Measurements from ENCODE around the gene TSPEAR.

TSPEAR gene
- 0 to 0.16 (median 0) reads per million in 18 experiments for total RNA-seq

GRCh38 chr21:44711327-44712202, at the start of gene TSPEAR:
TSS of gene TSPEAR (minus strand) at chr21:44711572. CDS start at chr21:44711514, 58 bp downstream.
- DNase-seq = no peak

- no peak for DNase-seq
These were observed 49.0 kb upstream of the TSPEAR start for GRCh38 chr21:44760376-44760775.

GRCh38 chr21:44759628-44760285, 48.4 kb upstream of the TSPEAR start:
- no peak for DNase-seq

DNA sequence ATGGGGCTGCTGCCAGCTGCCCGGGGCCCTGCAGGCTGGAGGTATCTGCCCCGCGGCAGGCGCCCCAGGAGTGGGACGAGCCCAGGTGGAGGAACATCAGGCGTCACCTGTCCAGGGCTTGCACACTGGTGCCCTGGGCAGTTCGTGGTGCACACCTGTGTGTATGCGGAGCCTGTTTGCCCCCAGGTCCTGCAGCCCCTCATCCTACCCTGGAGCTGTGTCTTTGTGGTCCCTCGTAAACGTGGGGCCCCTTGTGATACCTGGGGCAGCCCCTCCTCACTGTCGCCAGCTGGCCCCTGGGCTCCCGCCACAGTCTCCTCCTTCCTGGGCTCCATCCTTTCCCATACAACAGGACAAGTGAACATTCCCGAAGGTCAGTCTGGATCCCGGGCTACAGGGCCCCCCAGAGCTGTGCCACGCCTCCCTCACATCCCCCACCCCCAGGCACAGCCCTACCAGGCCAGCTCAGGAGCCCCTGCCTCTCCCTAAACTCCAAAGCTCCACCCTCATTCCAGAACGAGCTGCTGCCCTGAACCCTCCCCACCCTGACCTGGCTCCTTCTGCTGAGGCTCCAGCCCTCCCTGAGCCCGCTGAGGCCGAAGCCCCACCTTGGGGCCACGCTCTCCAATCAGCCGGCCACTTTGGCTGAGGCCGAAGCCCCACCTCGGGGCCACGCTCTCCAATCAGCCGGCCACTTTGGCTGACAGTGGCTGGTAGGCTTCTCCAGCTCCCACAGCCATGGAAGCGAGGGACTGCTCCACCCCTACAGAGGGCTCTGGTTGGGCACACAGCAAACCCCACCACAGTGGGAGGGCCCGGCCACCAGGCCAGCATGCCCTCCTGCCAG, 47.6 kb upstream of the TSPEAR start:
- DNase-seq = no peak

DNA sequence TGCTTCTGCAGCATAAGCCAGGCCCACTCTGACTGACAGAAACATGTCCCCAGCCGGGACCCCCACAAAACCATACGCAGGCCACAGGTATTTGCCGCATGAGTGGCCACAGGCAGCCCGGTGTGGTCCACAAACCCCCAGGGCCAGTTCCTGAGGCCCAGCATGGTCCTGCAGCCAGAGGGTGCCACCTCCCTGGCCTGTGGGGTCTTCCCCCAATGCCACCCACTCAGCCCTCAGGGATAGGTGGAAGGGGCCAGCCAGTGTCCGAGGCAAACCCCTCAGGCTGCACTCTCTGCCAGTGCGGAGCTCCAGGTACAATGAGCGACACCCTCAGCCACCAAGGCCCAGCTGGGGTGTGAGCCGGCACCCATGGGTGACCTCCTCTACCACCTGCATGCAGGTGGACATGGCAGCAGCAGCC, 46.8 kb upstream of the TSPEAR start:
- no peak for DNase-seq

DNA sequence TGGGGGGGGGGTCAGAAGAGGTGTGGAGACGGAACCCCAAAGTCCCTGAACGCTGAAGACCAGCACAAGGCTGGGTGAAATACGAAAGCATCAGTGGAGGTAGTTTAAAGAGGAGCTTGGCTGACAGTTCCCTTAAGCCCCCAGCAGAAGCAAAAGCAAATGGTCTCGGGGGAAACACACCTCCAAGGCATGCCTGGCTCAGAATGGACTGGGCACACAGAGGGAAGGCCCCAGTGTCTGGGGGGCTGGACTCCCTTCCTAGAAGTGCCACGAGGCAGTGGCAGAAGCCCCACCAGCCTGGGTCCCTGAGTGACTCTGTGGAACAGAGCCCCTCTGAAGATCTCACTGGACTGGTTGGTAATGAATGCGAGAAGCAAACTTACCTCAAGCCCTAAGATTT, 46.4 kb upstream of the TSPEAR start:
- no peak for DNase-seq

GRCh38 chr21:44756423-44757185, 45.2 kb upstream of the TSPEAR start:
- DNase-seq = no peak

- no peak for DNase-seq
These were observed 43.9 kb upstream of the TSPEAR start for GRCh38 chr21:44755227-44755626.

- no peak for DNase-seq
These were observed 42.0 kb upstream of the TSPEAR start for GRCh38 chr21:44753357-44753756.

GRCh38 chr21:44752671-44753235, 41.4 kb upstream of the TSPEAR start:
- DNase-seq = peak in 1 of 2 donors; percentile 24

DNA sequence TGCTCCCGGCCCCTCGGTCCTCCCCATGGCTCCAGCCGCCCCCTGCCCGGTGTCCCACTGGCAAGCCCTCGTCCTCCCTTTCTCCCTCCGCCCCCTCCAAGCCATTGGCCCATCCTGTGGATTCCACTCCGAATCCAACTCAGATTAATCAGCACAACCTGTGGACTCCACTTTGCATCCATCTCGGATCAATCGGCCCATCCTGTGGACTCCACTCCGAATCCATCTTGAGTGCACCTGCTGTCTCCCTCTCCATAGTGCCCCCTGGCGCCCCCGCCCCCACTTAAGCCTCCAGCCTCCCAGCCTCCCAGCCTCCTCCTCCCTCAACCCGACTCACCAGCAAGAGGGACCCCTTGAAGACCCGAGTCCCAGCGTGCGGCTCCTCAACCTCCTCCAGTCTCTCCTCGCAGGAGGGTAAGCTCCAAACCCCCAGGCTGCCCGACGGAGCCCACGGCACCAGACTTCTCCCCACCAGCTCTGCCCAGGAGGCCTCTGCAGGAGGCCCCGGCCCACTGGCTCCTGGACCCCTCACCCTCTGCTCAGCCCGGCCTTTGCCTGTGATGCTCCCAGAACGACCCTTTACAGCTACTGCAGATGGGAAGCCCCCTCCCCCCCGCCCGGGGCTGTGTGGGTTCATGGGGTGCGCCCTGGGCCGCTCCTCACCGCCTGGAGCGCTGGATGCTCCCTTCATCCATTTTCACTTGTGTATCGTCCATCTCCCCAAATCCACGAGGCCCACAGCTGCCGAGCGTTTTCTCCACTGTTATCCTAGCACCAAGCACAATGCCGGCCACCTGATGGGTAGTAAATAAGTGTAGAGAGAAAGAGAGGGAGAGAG, 40.6 kb upstream of the TSPEAR start:
- no peak for DNase-seq

DNA sequence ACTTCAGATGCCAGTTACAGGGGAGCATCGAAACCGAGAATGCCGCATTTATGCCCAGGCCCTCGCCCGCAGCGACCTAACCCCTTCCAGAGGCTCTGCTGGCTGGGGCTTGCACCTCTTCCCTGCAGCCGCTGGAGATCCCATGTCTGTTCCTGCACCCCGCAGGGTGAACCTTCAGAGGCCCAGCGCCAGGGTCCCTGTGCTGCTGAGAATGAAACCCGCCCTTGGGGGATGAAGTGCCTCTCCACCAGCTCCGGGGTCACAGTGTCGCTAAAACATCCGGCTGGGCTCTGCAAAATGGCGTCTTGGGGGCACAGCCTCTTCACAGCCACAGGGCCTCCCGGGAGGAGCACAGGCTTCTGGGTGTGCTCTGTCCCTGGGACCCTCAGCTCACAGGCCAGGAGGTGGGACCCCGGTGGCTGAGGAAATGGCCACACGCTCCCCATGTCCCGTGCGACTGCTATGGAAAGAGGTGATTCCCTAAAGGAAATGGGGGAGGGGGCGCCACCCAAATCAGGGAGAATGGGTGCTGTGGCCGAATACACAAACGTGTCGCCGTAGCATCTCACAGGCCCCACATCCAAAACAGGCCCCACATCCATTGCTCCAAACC, 39.9 kb upstream of the TSPEAR start:
- no peak for DNase-seq

DNA sequence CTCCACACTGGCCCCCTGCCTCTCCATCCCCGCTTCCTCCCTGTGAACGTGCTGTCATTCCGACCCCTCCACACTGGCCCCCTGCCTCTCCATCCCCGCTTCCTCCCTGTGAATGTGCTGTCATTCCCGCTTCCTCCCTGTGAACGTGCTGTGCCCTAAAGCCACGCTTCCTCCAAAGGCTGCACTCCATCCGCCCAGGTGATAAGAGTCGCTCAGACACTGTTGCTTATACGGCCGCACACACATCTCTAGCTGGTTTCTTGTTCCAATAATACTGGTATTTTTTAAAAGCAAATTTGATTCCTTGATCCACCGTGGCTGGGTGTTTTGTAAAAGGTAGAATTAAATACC, 39.3 kb upstream of the TSPEAR start:
- no peak for DNase-seq

DNA sequence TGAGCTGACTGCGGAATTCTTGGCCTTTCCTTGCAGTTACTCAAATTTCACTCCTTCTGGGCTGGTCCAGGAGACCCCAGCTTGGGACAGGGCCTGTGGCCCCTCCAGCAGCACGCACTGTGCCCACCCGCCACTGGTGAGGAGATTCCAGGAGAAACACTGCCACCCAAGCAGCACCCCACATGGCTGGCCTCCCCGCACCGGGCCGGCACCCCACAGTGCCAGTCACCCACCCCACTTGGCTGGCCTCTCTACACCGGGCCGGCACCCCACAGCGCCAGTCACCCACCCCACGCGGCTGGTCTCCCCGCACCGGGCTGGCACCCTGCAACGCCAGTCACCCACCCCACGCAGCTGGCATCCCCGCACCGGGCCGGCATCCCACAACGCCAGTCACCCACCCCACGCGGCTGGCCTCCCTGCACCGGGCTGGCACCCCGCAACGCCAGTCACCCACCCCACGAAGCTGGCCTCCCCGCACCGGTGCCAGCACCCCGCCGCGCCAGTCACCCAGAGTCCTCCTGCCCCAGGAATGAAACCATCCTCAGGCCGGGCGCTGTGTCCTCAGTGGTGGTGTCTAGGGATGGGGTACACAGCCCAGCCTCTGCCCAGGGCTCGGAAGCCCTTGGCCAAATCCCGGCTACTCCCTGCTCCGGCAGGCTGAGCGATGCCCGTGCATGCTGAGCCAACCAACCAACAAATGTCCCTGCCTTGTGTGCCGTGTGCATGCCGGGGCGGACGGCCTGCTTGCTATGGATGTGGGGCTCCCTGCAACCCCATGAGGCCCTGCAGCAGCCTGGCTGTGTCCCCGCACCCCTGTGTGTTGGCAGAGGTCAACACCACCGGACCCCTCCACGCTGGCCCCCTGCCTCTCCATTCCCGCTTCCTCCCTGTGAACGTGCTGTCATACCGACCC, 38.6 kb upstream of the TSPEAR start:
- no peak for DNase-seq

- DNase-seq = no peak
These were observed 37.9 kb upstream of the TSPEAR start for GRCh38 chr21:44749116-44749758.

DNA sequence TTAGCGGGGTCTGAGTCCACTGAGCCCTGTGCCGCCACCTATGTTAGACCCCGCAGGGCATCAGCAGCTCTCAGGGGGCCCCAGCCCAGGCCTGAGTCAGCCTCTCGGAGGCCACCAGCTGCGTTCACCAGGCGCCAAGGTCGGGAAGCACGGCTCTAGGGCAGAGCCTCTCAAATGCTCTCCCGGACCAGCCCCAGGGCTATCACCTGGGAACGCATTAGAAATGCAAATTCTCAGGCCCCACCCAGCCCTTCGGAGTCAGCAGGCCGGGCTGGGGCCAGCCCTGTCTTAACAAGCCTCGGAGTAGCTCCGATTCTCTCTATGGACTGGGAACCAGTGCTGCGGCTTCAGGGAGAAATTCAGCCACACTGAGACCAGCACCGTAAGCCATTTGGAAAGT, 37.2 kb upstream of the TSPEAR start:
- DNase-seq = no peak

GRCh38 chr21:44742418-44743153, 31.2 kb upstream of the TSPEAR start:
- DNase-seq = peak in 1 of 2 donors; percentile 7

DNA sequence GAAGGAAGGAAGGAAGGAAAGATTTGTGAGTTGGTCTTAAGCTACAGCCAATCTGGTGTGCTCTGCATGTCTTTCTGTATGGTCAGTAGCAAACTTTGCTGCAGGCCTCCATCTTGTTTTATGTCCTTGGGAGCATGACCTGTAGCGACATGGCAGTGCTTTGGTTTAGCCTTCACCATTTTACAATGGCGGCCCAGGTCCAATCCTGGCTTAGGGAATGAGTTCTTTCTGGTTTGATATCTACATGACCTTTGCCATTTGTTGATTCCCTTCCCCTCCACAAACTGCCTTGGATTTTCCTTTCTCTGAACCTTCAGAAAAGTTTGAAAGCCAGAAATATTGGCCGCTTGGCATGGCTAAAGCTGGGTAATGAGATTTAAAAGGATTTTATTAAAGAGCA, 30.5 kb upstream of the TSPEAR start:
- DNase-seq = no peak

All from inflammatory macrophage (primary cell).